HL-60/S4 (cell line): Measurements from ENCODE around the gene LRRC43.
"Not testable (repeated sequence)": the region's sequence is repeated elsewhere in the genome, so short reads cannot be mapped to it uniquely, and the experiment has no call there.

Experiments used
- in situ Hi-C: fragments of 300-500 bp; cut with MboI; formaldehyde crosslinking; loops from 2 replicates; pipeline ENCODE4 v1.14.3; 2022; ENCODE audit warnings: low sequenced_read_pairs

LRRC43 gene

DNA sequence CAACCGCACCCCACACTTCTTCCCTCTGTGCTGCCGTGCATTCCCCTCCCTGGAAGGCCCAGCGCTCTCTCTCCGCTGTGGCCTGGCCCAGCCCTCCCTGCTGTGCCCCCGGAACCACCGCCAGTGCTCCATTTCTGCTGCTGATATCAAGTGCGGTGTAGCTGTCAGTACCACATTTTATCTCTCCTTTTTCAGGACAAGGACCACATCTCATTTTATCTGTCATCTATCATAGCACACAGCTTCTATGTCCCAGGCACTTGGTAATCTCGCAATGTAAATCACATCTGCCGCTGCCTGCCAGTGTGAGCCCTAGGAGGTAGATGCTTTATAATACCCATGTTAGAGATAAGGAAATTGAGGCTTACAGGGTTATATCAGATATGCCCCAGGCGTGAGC, 27.2 kb upstream of the LRRC43 start:
- in situ Hi-C loops, result no loop called here

GRCh38 chr12:122158700-122159285, 24.1 kb upstream of the LRRC43 start:
- in situ Hi-C loops, result no loop called here

DNA sequence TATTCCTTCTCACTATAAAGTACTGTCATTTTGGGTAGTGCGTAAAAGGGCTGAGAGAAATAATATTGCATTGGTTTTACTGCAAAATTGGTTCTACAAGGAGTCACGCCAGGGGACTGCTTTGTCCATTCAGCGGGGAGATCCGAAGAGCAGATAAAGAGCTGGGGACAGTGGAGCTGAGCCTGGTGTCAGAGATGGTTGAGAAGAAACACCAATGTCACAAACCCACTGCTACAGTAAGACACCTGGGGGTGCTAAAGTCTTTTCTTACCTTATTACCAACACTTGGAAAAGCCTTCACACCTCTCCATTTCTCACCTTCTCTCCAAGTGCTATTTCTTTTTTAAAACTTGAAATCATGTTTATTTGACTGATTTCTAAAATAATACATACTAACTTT, 23.0 kb upstream of the LRRC43 start:
- in situ Hi-C loops, result no loop called here

DNA sequence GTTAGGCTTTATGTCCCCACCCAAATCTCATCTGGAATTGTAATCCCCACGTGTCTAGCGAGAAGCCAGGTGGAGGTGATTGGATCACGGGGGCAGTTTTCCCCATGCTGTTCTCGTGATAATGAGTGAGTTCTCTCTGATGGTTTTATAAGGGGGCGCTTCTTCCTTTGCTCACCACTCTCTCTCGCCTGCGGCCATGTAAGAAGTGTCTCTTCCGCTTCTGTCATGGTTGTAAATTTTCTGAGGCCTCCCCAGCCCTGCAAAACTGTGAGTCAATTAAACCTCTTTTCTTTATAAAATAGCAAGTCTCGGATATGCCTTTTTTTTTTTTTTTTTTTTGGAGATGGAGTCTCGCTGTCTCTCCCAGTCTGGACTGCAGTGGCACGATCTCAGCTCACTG, 22.2 kb upstream of the LRRC43 start:
- in situ Hi-C loops, result no loop called here

DNA sequence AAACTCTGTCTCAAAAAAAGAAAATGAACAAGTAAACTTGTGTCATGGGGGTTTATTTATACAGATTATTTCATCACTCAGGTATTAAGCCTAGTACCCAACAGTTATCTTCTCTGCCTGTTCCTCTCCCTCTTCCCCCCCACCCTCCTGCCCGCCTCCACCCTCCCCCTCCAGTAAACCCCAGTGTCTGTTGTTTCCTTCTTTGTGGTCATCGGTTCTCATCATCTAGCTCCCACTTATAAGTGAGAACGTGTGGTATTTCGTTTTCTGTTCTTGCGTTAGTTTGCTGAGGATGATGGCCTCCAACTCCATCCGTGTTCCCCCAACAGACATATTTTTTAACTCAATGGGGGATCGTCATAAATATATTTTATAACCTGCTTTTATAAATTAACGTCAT, 21.2 kb upstream of the LRRC43 start:
- in situ Hi-C loops, result no loop called here

GRCh38 chr12:122162976-122163375, 19.9 kb upstream of the LRRC43 start:
- in situ Hi-C loops, result no loop called here

GRCh38 chr12:122166422-122167349, 16.2 kb upstream of the LRRC43 start:
- in situ Hi-C loops, result no loop called here

- in situ Hi-C loops, result no loop called here
Measured at GRCh38 chr12:122167356-122167925, 15.5 kb upstream of the LRRC43 start.

DNA sequence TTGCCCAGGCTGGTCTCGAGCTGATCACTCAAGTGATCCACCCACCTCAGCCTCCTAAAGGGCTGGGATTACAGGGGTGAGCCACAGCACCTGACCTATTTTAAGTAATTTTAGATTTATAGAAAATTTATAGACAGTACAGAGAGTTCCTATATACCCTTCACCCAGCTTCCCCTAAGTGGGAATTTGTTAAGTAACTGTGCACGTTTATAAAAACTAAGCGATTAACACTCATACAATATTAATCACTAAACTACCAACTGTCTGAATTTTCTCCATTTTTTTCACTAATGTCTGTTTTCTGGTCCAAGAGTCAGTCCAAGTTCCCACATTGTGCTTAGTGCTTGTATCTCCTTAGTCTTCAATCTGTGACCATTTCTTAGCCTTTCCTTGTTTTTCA, 14.4 kb upstream of the LRRC43 start:
- in situ Hi-C loops, result no loop called here

- in situ Hi-C loops, result no loop called here
Measured at GRCh38 chr12:122171399-122171798, 11.5 kb upstream of the LRRC43 start.

DNA sequence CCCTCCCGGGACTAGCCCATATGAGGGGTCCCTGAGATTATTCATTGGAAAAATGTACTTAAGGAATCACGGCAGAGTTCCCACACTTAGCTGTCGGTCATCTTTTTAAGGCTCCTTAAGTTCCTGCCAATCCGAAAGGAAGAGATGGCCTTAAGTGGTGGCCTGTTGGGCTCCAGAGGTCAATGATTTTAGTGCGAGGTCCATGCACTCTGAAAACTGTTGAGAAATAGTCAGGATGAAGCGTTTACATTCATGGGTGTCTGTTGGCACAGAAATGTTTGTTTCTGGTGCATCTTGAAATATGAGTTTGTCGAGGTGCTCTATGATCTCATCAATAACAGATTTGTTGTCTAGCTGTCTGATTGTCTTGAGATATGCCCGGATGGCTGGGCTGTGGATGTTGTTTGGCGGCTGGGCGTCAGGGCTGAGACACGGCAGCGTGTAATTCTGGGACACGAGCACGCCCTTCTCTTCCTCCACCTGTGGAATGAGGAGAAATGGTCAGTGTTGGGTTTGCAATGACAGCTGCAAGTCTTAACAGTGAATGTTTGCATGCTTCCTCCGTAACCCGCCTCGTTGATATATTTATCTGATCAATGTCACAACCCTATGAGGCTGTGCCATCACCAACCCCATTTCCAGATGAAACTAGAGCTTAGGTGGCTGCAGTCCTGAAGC, 10.5 kb upstream of the LRRC43 start:
- in situ Hi-C loops, result no loop called here

GRCh38 chr12:122174155-122174845, 8.6 kb upstream of the LRRC43 start, which contains the start of gene IL31:
Gene IL31, minus strand, starts transcription at chr12:122174221. Its CDS starts 49 bp downstream, at chr12:122174172.
- in situ Hi-C loops, result no loop called here

DNA sequence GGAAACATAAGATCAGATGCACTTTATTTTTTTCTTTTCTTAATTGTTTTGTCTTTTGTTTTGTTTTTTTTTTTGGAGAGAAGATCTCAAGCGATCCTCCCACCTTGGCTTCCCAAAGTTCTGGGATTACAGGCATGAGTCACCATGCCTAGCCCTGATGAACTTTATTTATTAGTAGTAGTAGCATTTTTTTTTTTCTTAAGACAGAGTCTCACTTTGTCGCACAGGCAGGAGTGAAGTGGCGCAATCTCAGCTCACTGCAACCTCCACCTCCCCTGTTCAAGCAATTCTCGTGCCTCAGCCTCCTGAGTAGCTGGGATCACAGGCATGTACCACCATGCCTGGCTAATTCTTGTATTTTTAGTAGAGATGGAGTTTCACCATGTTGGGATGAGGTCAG, 6.5 kb upstream of the LRRC43 start:
- in situ Hi-C loops, result not testable (repeated sequence)

DNA sequence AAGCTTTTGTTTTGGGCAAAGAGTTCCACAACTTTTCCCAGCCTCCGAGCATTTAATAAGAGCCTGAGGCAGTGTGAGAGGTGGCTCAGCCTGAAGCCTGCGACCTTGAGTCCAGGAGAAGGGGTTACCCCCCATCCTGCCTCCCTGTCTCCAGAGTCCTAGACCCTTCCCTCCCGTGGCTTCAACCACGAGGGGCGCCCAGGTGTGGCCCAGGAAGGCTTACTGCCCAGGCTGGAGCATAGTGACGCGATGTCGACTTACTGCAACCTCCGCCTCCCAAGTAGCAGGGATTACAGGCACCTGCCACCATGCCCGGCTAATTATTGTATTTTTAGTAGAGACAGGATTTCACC, 641 bp downstream of the LRRC43 start:
- in situ Hi-C loops, result no loop called here

GRCh38 chr12:122184517-122184916, 1.6 kb downstream of the LRRC43 start:
- in situ Hi-C loops, result no loop called here

DNA sequence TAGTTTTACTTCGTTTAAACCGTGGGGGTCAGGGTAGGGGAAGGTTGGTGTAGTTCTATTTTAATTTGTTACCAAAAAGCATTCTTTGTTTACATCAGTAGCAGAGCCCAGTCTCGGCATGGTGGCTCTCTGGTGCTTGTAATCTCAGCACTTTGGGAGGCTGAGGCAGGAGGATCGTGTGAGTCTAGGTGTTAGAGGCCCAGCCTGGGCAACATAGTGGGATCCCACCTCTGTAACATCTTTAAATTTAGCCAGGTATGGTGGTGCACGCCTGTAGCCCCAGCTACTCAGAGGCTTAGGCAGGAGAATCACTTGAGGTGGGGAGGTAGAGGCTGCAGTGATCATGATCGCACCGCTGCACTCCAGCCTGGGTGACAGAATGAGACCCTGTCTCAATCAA, 2.2 kb downstream of the LRRC43 start:
- in situ Hi-C loops, result no loop called here

- in situ Hi-C loops, result no loop called here
Measured at GRCh38 chr12:122185494-122186082, 2.7 kb downstream of the LRRC43 start.

DNA sequence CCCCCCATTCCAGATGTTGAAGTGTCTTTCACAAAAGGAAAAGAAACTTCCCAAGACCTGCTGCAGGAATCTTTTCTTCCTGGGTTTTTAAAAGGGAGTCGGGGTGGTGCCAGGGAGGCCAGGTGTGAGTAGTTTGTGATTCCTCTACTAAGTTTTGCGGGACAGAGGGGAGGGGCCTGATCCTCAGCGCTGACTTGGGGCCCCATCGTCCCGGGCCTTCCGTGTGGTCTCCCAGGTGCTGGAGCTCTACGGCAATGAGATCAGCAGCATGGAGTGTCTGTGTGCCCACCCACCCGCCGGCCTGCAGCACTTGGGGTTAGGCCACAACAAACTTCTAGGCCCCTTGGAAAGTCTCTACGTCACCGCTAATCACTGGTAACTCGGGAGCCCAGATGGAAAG, 4.5 kb downstream of the LRRC43 start:
- in situ Hi-C loops, result no loop called here

- in situ Hi-C loops, result no loop called here
Measured at GRCh38 chr12:122189626-122190475, 6.9 kb downstream of the LRRC43 start.
